PFSK-1 (cell line): ENCODE measurements around the gene DCBLD1.

Experiments
- POLR2AphosphoS5 ChIP-seq: IDR thresholded peaks from 2 replicates; pipeline ENCODE4 v1.6.1; 2012; ENCODE audit warnings: low read depth, mild to moderate bottlenecking, control low read depth, low read length, moderate library complexity
- REST ChIP-seq, 2 experiments: IDR thresholded peaks; 2 replicates each; pipeline versions ENCODE4 v1.6.1 to v1.8.0; 2011 to 2012; ENCODE audit warnings: low read depth in 2 of 2, low read length in 2 of 2, control low read depth in 1 of 2, inconsistent platforms in 1 of 2, mild to moderate bottlenecking in 1 of 2, moderate library complexity in 1 of 2; ENCODE audit not compliant: insufficient read depth in 1 of 2
- SIN3A ChIP-seq: IDR thresholded peaks from 2 replicates; pipeline ENCODE4 v1.6.1; 2012; ENCODE audit warnings: mild to moderate bottlenecking, low read length, moderate library complexity, borderline replicate concordance; ENCODE audit not compliant: insufficient read depth

GRCh38 chr6:117483004-117483644, 650 bp downstream of the DCBLD1 start:
- no peak for TF ChIP-seq POLR2AphosphoS5
- TF ChIP-seq REST (IDR thresholded peaks at IDR 0.05; ENCODE audit: insufficient read depth in 1 of 2, low read depth in 2 of 2, low read length in 2 of 2): no peak
- TF ChIP-seq SIN3A: no peak
